KG1 (cell line): ENCODE measurements around the gene TTLL4.

ENCODE experiments used
- DNase-seq: peaks from one replicate; lab custom pipeline; 2025; lab: John Stamatoyannopoulos, UW

TTLL4 gene

DNA sequence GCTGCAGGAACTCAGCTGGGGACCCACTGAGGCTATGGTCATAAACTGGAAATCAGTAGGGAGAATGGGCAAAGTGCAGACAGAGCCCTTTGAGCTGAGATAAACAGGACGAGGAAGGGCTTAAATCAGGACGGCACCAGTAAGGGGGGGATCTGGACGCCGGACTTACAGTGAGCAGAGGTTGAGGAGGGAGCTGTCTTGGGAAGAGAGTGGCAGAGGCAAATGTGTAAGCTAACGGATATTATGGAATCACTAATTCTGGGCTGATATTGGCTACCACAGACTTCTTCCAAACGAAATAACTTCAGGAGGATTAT lies 71.9 kb downstream of the TTLL4 start:
- no peak for DNase-seq

DNA sequence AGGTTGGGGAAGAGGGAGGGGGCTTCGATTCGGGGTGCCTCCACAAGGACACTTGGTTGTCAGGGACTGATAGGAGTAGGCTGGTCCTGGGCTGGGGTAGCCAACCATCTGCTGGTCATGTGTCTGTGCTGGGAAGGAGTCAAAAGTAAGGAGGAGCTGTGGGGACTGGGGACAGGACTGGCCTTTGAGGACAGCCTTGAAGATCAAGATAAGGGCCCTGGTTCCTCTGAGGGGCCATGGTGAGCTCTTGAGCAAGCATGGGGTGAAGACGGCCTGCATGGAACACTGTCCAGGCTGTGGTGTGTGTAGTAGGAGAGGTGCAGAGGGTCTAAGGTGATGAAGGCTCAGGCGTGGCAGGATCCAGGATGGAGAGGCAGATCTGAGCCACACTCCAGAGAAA lies 73.1 kb downstream of the TTLL4 start:
- DNase-seq, result no peak

DNA sequence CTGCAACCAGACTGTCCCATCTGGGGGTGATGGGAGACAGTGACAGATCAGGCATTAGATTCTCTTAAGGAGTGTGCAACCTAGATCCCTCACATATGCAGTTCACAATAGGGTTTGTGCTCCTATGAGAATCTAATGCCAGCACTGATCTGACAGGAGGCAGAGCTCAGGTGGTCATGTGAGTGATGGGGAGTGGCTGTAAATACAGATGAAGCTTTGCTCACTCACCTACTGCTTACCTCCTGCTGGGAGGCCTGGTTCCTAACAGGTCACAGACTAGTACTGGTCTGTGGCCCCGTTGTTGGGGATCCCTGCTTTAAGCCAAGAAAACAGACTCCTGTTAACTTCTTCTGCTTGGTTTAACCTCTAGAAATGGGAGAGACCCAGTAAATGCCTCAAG lies 74.5 kb downstream of the TTLL4 start:
- DNase-seq, result no peak

DNA sequence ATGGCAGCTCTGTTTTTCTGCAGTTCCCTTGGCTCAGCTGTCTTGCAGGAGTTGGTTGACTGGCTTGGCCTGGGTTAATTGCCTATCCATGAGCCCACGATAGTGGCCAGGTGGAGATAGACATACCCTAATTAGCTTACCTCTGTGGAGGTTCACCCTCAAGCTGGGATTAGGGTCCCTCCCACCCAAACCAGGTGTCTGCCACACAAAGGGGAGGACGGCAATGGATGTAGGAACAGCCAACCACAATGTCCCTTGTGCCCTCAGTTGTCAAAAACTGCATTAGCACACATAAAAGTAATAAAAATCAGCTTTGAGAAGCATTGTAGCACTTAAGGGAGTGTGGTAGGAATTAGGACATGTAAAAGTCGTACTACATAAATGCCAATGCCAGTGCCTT lies 75.5 kb downstream of the TTLL4 start:
- DNase-seq, result no peak

DNA sequence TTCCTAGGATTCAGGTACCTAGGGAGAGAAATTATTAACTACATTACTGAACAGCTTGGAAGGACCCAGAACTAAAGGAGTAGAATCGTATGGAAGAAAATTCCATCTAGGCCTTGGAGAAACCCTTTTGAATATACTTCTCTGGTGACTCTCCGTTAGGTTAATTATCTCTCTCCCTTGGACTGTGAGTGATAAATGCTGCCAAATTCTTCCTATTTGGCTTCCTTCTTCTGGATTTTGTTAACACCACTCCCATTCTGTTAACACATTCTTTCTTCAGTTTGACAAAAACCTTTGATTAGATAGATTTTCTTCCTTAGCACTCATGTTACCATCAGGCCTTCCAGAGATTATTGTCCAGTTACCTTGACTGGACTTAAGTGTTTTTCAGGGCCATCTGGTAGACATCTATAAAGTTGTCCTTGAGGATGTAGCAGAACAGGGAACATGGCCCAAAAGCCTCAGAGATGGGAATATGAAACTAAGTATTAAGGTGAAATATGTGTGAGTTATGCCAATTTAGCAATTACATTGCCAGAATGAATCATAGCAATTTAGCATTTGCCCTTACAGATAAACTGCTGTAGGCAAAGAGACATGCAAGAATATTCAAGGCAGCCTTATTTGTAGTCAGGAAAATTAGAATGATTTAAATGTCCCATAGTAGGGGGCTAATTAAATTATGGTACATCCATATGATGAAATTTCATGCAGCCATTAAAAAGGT lies 78.1 kb downstream of the TTLL4 start:
- no peak for DNase-seq

DNA sequence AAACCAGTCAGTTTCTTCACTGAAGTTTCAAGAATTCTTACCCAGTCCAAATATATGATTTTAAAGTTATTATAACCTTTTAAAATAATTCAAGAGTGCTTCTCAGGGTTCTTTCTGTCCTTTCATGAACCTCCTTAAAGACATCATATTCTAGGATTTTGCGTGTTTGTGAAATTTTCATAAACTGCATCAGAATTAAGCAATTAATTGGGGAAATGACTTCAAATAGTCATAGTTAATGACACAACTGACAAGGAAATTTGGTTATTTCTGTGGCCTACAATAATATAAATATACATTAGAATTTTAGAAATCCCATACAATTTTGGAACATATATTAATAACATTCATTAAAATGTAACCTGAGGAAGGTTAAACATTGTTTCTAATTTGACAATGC lies 81.8 kb downstream of the TTLL4 start:
- DNase-seq, result no peak

DNA sequence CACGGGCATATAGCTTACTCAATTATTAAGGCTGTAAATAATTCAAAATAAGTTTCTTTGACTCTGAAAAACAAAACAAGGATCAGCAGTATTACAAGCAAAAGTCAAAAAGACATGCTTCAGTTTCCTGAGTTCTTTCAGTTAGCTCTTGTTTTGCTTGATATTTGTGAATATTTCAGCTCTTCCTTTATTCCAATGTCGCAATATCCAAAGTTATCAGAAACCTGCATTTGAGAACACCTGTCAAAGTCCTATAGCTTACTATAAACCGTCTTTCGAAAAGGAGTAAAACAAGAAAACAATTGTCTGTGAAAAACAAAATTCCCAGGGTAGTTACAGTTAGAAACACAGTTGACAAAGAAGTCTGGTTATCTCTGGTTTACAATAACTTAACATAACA lies 86.1 kb downstream of the TTLL4 start:
- no peak for DNase-seq

DNA sequence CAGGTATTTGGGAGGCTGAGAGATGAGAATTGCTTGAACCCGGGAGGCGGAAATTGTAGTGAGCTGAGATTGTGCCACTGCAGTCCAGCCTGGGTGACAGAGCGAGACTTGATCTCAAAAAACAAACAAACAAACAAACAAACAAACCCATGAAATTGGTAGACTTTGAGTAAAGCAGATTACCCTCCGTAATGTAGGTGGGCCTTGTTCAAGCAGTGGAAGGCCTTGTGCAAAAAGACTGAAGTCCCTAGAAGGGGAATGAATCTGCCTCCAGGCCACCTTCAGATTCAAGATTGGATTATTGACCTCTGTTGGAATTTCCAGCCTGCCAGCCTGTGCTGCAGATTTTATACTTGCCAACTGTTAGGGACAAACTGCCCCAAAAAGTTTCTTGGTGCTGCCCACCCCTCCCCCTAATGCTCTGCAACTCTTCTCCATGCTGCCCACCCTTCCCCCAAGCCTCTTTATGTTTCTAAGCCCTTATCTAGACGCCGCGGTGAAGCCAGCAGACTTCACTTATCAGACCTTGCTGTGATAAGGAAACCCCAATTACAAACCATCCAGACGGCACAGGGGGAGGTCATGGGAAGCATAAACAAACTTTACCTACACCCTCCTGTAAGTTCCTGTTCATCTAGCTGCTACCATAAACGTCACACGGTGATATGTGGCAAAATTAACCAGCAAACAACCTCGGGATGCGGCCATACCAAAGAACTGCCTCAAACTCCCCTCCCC lies 88.3 kb downstream of the TTLL4 start:
- DNase-seq, result no peak

DNA sequence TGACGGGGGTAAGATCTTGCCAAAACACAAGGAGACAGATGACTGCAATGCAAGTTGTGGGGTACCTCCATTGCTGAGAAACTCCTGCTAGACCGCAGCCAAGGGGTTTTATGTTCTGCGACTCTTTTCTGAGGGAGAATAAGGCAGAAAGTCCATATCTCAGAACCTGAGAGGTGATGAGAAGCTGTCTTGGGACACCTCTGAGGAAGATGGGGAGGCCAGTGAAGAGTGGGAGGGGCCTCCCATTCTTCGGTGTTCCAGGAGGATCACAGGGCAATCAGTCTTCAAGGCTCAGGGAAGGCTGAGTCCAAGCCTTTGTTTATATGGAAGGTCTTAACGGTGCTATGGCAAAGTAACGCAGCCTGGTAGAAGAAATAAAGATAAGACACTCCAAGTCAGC lies 89.4 kb downstream of the TTLL4 start:
- DNase-seq, result no peak

DNA sequence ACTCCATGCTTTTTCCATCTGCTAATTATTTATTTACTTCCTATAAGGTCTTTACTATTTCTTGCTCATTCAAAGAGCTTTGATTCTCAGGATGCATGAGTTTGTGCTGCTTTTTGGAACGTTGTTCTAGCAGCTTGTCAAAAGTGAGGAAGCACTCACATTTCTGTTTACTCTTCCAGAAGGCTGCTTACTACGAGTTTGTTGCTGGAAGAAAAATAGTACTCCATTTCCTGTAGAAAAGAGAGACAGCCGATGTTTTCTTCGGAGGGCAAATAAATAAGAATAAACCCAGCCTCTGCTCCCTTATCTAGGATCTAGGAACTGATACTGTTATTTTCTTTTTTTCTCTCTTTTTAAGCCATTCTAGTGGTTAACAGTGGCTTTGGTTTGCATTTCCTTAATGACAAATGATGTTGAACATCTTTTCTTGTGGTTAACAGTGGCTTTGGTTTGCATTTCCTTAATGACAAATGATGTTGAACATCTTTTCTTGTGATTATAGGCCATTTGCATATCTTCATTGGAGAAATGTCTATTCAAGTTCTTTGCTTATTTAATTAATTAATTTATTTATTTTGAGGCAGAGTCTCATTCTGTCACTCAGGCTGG lies 91.9 kb downstream of the TTLL4 start:
- no peak for DNase-seq

DNA sequence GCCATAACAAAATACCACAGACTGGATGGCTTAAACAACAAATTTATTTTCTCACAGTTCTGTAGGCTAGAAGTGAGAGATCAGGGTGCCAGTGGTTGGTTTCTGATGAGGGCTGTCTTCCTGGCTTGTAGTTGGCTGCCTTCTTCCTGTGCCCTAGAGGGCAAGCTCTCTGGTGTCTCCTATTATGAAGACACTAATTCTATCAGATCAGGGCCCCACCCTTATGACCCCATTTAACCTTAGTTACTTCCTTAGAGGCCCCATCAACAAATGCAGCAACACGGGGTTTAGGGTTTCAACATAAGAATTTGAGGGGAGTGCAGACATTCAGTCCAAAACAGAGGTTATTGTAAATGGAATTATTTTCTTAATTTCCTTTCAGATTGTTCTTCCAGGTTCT lies 94.2 kb downstream of the TTLL4 start:
- DNase-seq, result no peak
